K562 (cell line): ENCODE data around the gene KCNMB2. TPM values are rescaled to one million over a fixed set of nuclear protein-coding genes. Genes with fewer than 3 reads are reported as not detected.
"Not testable (repeated sequence)": the region's sequence is repeated elsewhere in the genome, so short reads cannot be mapped to it uniquely, and the experiment has no call there.

Experiments used
- ATAC-seq: fragments of 200-7000 bp; cut with Tn5 transposase; 3 replicates; pipeline ENCODE4 v1.9.1; 2020; ENCODE audit warnings: moderate library complexity
- BruUV-seq: library from RNA; stranded (reverse); fragments of 400-500 nt; replicated peaks from 2 replicates; lab custom pipeline; 2021; lab: Mats Ljungman, UMichigan
- CTCF ChIA-PET: fragments of 300-600 bp; formaldehyde crosslinking; extraction: SDS; loops from one replicate; lab custom pipeline; 2021; ENCODE audit warnings: low intra/inter-chr PET ratio; lab: Yijun Ruan, JAX
- POLR2A ChIA-PET: fragments of 300-600, 350-650 bp; sonication (Branson Sonifier 250); formaldehyde crosslinking; extraction: SDS; loops from one replicate; lab custom pipeline; 2021; ENCODE audit warnings: antibody characterized with exemption, inconsistent platforms; lab: Yijun Ruan, JAX
- DNase-seq, 4 experiments: peaks; one replicate each; pipeline versions ENCODE4 v3.0.0 to v3.0.0-alpha.2; 2011 to 2018; ENCODE audit warnings: low spot score in 3 of 4, mixed read lengths in 3 of 4; ENCODE audit errors: extremely low read depth in 1 of 4
- FAIRE-seq: peaks from 2 replicates; lab custom pipeline; 2011; peaks lifted over from hg19 to GRCh38; lab: Jason Lieb, UNC
- H2AFZ ChIP-seq: 2 replicates; pipeline ENCODE4 v1.6.0; 2011; ENCODE audit warnings: low read depth, low read length, control low read depth, inconsistent platforms
- H3K27ac ChIP-seq: fragments of 200-600 bp; 3 replicates; pipeline ENCODE4 v1.8.0; 2011; ENCODE audit warnings: low read depth, mild to moderate bottlenecking, control low read depth, inconsistent platforms, low read length, moderate library complexity, mixed read lengths; ENCODE audit errors: extremely low read depth
- H3K27me3 ChIP-seq, 2 experiments: fragments of 300-600 bp in 1 of 2; 2 replicates in 1 of 2; 3 replicates in 1 of 2; pipeline versions ENCODE4 v1.6.0 to v1.8.0; 2011; ENCODE audit warnings: inconsistent platforms in 2 of 2, low read length in 2 of 2, mild to moderate bottlenecking in 1 of 2, mixed read lengths in 1 of 2, moderate library complexity in 1 of 2; ENCODE audit not compliant: control insufficient read depth in 2 of 2, insufficient read depth in 2 of 2
- H3K36me3 ChIP-seq: fragments of 300-600 bp; 3 replicates; pipeline ENCODE4 v1.8.0; 2011; ENCODE audit warnings: mild to moderate bottlenecking, low read length, inconsistent platforms; ENCODE audit not compliant: control insufficient read depth, insufficient read depth
- H3K4me1 ChIP-seq, 2 experiments: fragments of 200-600 bp in 1 of 2; replicated peaks in 1 of 2; 2 replicates in 1 of 2; 3 replicates in 1 of 2; pipeline versions ENCODE4 v1.5.1 to v1.8.0; 2011; ENCODE audit warnings: inconsistent platforms in 2 of 2, low read length in 2 of 2, mild to moderate bottlenecking in 1 of 2, mixed read lengths in 1 of 2, moderate library complexity in 1 of 2; ENCODE audit not compliant: control insufficient read depth in 2 of 2, insufficient read depth in 2 of 2
- H3K4me2 ChIP-seq: 2 replicates; pipeline ENCODE4 v1.6.1; 2011; ENCODE audit warnings: low read length, control low read depth, inconsistent platforms, mixed read lengths; ENCODE audit not compliant: insufficient read depth
- H3K4me3 ChIP-seq: fragments of 200-600 bp; sonication (generic), shearing (Covaris generic); 2 replicates; pipeline ENCODE4 v1.5.1; 2016; ENCODE audit warnings: control low read depth, inconsistent platforms
- H3K79me2 ChIP-seq: fragments of 200-600 bp; 3 replicates; pipeline ENCODE4 v1.8.0; 2011; ENCODE audit warnings: low read length, inconsistent platforms; ENCODE audit not compliant: control insufficient read depth, insufficient read depth
- H3K9ac ChIP-seq, 2 experiments: 2 replicates each; pipeline versions ENCODE4 v1.6.0 to v1.6.1; 2011; ENCODE audit warnings: low read depth in 2 of 2, low read length in 2 of 2, control low read depth in 1 of 2, inconsistent platforms in 1 of 2, mild to moderate bottlenecking in 1 of 2, mixed read lengths in 1 of 2; ENCODE audit not compliant: insufficient read depth in 1 of 2
- H3K9me1 ChIP-seq: one replicate; pipeline ENCODE4 v1.6.0; 2011; ENCODE audit warnings: inconsistent platforms, mild to moderate bottlenecking, low read length, moderate library complexity; ENCODE audit not compliant: control insufficient read depth, insufficient read depth
- H3K9me3 ChIP-seq: replicated peaks from 2 replicates; pipeline ENCODE4 v1.5.1; 2011; ENCODE audit warnings: low read depth, low read length, inconsistent platforms; ENCODE audit not compliant: control insufficient read depth, insufficient read depth
- H4K20me1 ChIP-seq: replicated peaks from 2 replicates; pipeline ENCODE4 v1.6.1; 2011; ENCODE audit warnings: low read length, inconsistent platforms, mixed read lengths; ENCODE audit not compliant: control insufficient read depth, insufficient read depth
- FOS ChIP-seq: IDR thresholded peaks from 3 replicates; pipeline ENCODE4 v1.6.1; 2011; ENCODE audit not compliant: insufficient read length; ENCODE audit errors: extremely low read depth
- GTF3C2 ChIP-seq: IDR thresholded peaks from 3 replicates; pipeline ENCODE4 v1.6.1; 2011; ENCODE audit warnings: borderline replicate concordance, mild to moderate bottlenecking, moderate library complexity; ENCODE audit not compliant: insufficient read length; ENCODE audit errors: extremely low read depth
- MAFK ChIP-seq: IDR thresholded peaks from 2 replicates; pipeline ENCODE4 v1.6.1; 2011; ENCODE audit warnings: low read length, improper control_type of control experiment
- POLR2A ChIP-seq: fragments of 450-650 bp; conservative IDR thresholded peaks from 2 replicates; pipeline ENCODE4 v1.6.1; 2016
- ZNF407 ChIP-seq: fragments of 450-650 bp; IDR thresholded peaks from 2 replicates; pipeline ENCODE4 v1.6.1; 2016; ENCODE audit warnings: low read depth
- WGBS: fragments of 100-300 bp; shearing (Covaris generic); methylation state at CpG from one replicate; pipeline ENCODE4 v1.1.6; 2016; ENCODE audit warnings: low coverage, mixed read lengths; ENCODE audit not compliant: insufficient coverage; ENCODE audit errors: missing lambda C conversion rate; 5-methylcytosine and 5-hydroxymethylcytosine counted together
- in situ Hi-C: fragments of 300-500 bp; cut with MboI; formaldehyde crosslinking; loops from 4 replicates; pipeline ENCODE4 v1.15.0; 2018; ENCODE audit warnings: inconsistent platforms, mixed read lengths
- intact Hi-C: fragments of 100-400 bp; cut with micrococcal nuclease; formaldehyde crosslinking; loops from 2 replicates; pipeline ENCODE4 v1.14.2; 2022
- polyA plus RNA-seq, 8 experiments: library from polyadenylated mRNA; depleted of rRNA in 4 of 8; stranded (reverse) in 5 of 8; unstranded in 3 of 8; fragments of >200 nt; fragmentation: Nextera tagmentation in 2 of 8; fragmentation: Illumina TruSeq in 1 of 8; extraction: Ambion mirVana in 2 of 8; extraction: Trizol in 1 of 8; gene quantifications; 2 replicates each; pipeline versions ENCODE4 v1.2.1 to v1.2.3, GENCODE V29; 2011 to 2014; ENCODE audit warnings: inconsistent platforms in 1 of 8, missing spikeins in 1 of 8
- total RNA-seq, 7 experiments: library from RNA; depleted of rRNA in 6 of 7; stranded (reverse); fragments of >200 nt in 6 of 7; fragmentation: Illumina TruSeq in 2 of 7; extraction: Trizol in 2 of 7; gene quantifications; 2 replicates each; pipeline versions ENCODE4 v1.2.1 to v1.2.3, GENCODE V29; 2011 to 2021; ENCODE audit warnings: low replicate concordance in 1 of 7

The KCNMB2 gene
- total and polyA plus RNA-seq, 9 of the 15 experiments (the other 6 are each of a cell fraction or from before 2014, with no cell fraction given) = 0.04 to 0.15 TPM; not detected in 7

- H3K9me3 ChIP-seq, H3K9ac ChIP-seq, BruUV-seq, DNase-seq, H3K36me3 ChIP-seq, H2AFZ ChIP-seq, H3K4me2 ChIP-seq, CTCF ChIA-PET, H3K9me1 ChIP-seq, ATAC-seq, H3K79me2 ChIP-seq, H3K27me3 ChIP-seq, intact Hi-C loops, H3K4me1 ChIP-seq, H3K4me3 ChIP-seq, H4K20me1 ChIP-seq, POLR2A ChIA-PET, H3K27ac ChIP-seq, FAIRE-seq, in situ Hi-C loops: not testable (repeated sequence)
- WGBS = 2% methylated on average over 3 of the region's 3 CpGs
These were observed 13.2 kb downstream of the KCNMB2 start for GRCh38 chr3:178549426-178549825.

- BruUV-seq = no TSS peak
- ATAC-seq = no peak
- POLR2A ChIA-PET = no interaction called here
- no peak for TF ChIP-seq MAFK
- no peak for TF ChIP-seq ZNF407
- TF ChIP-seq FOS = no peak
- TF ChIP-seq GTF3C2 = no peak
- no peak for TF ChIP-seq POLR2A
These were observed 15.7 kb downstream of the KCNMB2 start for GRCh38 chr3:178551916-178552321.

More at GRCh38 chr3:178551916-178552321, 15.7 kb downstream of the KCNMB2 start:
- intact Hi-C loops = no loop called here
- Histone ChIP-seq H3K9ac (no peak overlapping the region), H3K36me3 (no peaks in the 10 kb centered on the region), H3K27ac (no peak overlapping the region), H3K4me1 (no peaks in the 10 kb centered on the region), H3K4me2 (no peak overlapping the region), H4K20me1 (no peaks in the 10 kb centered on the region), H2AFZ (no peak overlapping the region), H3K4me3 (no peak overlapping the region), H3K9me3 (no peaks in the 10 kb centered on the region), H3K79me2 (no peaks in the 10 kb centered on the region), H3K9me1 (no peaks in the 10 kb centered on the region), H3K27me3 (no peaks in the 10 kb centered on the region)
- CTCF ChIA-PET = no interaction called here
- 1% methylated on average over 7 of the region's 7 CpGs for WGBS
- in situ Hi-C loops = no loop called here
- DNase-seq (no peak), FAIRE-seq (no peak)
